Kidney (tissue), 14 donors: Measurements from ENCODE around the gene UBE2Z. TPM values are rescaled to one million over a fixed set of nuclear protein-coding genes. Genes with fewer than 3 reads are reported as not detected.

Experiments
- DNase-seq, 5 donors: peaks; one replicate each; pipeline ENCODE4 v3.0.0-alpha.2; 2013 to 2020
- FAIRE-seq: peaks from 2 replicates; lab custom pipeline; 2012; peaks lifted over from hg19 to GRCh38; lab: Jason Lieb, UNC
- H3K27ac ChIP-seq, 2 donors: one replicate each; pipeline ENCODE4 v1.7.0; 2013; ENCODE audit warnings: low read depth in 2 of 2, low read length in 2 of 2, inconsistent platforms in 1 of 2
- H3K27me3 ChIP-seq: one replicate; pipeline ENCODE4 v1.7.1; 2013; ENCODE audit warnings: low read length, inconsistent platforms; ENCODE audit not compliant: control insufficient read depth, insufficient read depth
- H3K36me3 ChIP-seq, 3 donors: one replicate each; pipeline versions ENCODE4 v1.7.0 to v1.7.1; 2013; ENCODE audit warnings: low read length in 3 of 3, control low read depth in 1 of 3, inconsistent platforms in 1 of 3; ENCODE audit not compliant: insufficient read depth in 3 of 3, control insufficient read depth in 2 of 3
- H3K4me1 ChIP-seq, 3 donors: one replicate each; pipeline versions ENCODE4 v1.7.0 to v1.7.1; 2013; ENCODE audit warnings: low read length in 3 of 3, inconsistent platforms in 1 of 3, low read depth in 1 of 3; ENCODE audit not compliant: control insufficient read depth in 2 of 3, insufficient read depth in 2 of 3
- H3K4me3 ChIP-seq, 3 donors: one replicate each; pipeline versions ENCODE4 v1.7.0 to v1.8.1; 2013; ENCODE audit warnings: low read length in 3 of 3, control low read depth in 1 of 3, inconsistent platforms in 1 of 3
- H3K9ac ChIP-seq, 3 donors: one replicate each; pipeline versions ENCODE4 v1.7.0 to v1.7.1; 2013; ENCODE audit warnings: low read length in 3 of 3, control low read depth in 1 of 3, inconsistent platforms in 1 of 3
- H3K9me3 ChIP-seq, 3 donors: one replicate each; pipeline versions ENCODE4 v1.7.0 to v1.7.1; 2013; ENCODE audit warnings: low read length in 3 of 3, control low read depth in 1 of 3, inconsistent platforms in 1 of 3; ENCODE audit not compliant: control insufficient read depth in 2 of 3, insufficient read depth in 1 of 3
- CTCF ChIP-seq: IDR thresholded peaks from 3 replicates; pipeline ENCODE4 v1.5.1; 2012; ENCODE audit warnings: mild to moderate bottlenecking, moderate library complexity, borderline replicate concordance; ENCODE audit not compliant: insufficient read depth; ENCODE audit errors: extremely low read depth
- intact Hi-C: fragments of 100-400 bp; cut with DNase I; formaldehyde crosslinking; loops from one replicate; pipeline ENCODE4 v1.11.1; 2022
- polyA plus RNA-seq: library from polyadenylated mRNA; stranded (reverse); fragments of 350-450 nt; fragmentation: Illumina TruSeq; extraction: RNeasy Lipid Tissue Mini Kit (QIAGEN cat#74804); gene quantifications from one replicate; pipeline ENCODE4 v1.2.3, GENCODE V29; 2014; ENCODE audit warnings: low read depth, low replicate concordance; ENCODE audit not compliant: insufficient read depth
- total RNA-seq: library from RNA; stranded (reverse); fragmentation: NEBNext Ultra II Directional; extraction: Animal tissue kit (Norgen Biotek cat#: 25700); gene quantifications from one replicate; pipeline ENCODE4 v1.2.1, GENCODE V29; 2021
- donor health status: control.
- donor health status: control.
- donor health status: control.
- donor health status: control.
- donor health status: control.
- donor health status: DM: yes; HTN: yes; CAD: no.
- donor health status: Normal renal cell carcinoma (clear cell type).

UBE2Z gene
- total and polyA plus RNA-seq, 2 donors from 2014 or later: 47.5 to 86.7 TPM

GRCh38 chr17:48927978-48928745 lies 20.0 kb downstream of the UBE2Z start:
- no peak overlapping the region for H3K27ac ChIP-seq
- no peaks in the 10 kb centered on the region for H3K4me1 ChIP-seq
- no peak overlapping the region for H3K9ac ChIP-seq
- intact Hi-C loops: no loop called here
- no peak for TF ChIP-seq CTCF
- H3K4me3 ChIP-seq: no peak overlapping the region
- no peaks in the 10 kb centered on the region for H3K9me3 ChIP-seq
- H3K36me3 ChIP-seq: peaks cover 20 to 63% (median 41%) of the 10 kb centered on the region in 3 donors
- DNase-seq: no peak
- H3K27me3 ChIP-seq: no peaks in the 10 kb centered on the region
- no peak for FAIRE-seq

GRCh38 chr17:48928876-48929811 lies 20.9 kb downstream of the UBE2Z start:
- no peaks in the 10 kb centered on the region for H3K4me1 ChIP-seq
- no peak overlapping the region for H3K27ac ChIP-seq
- intact Hi-C loops: no loop called here
- DNase-seq (no peak), FAIRE-seq (no peak)
- H3K9ac ChIP-seq: no peak overlapping the region
- H3K36me3 ChIP-seq: peaks cover 16 to 65% (median 42%) of the 10 kb centered on the region in 3 donors
- no peaks in the 10 kb centered on the region for H3K9me3 ChIP-seq
- no peak overlapping the region for H3K4me3 ChIP-seq
- no peak for TF ChIP-seq CTCF
- no peaks in the 10 kb centered on the region for H3K27me3 ChIP-seq

- Histone ChIP-seq H3K36me3 (peaks cover 16 to 59% (median 42%) of the 10 kb centered on the region in 3 donors), H3K9ac (no peak overlapping the region), H3K4me1 (no peaks in the 10 kb centered on the region), H3K9me3 (no peaks in the 10 kb centered on the region), H3K4me3 (no peak overlapping the region), H3K27me3 (no peaks in the 10 kb centered on the region), H3K27ac (no peak overlapping the region)
- FAIRE-seq (no peak), DNase-seq (no peak)
- intact Hi-C loops: no loop called here
- no peak for TF ChIP-seq CTCF
Measured at GRCh38 chr17:48929812-48930165, 21.6 kb downstream of the UBE2Z start.
